ENCODE measurements around the gene TRNAU1AP. TPM values are rescaled to one million over a fixed set of nuclear protein-coding genes. Genes with fewer than 3 reads are reported as not detected.

Gene TRNAU1AP
- total and polyA plus RNA-seq, 2 of the 13 experiments (the other 11 are each of a cell fraction or from before 2014, with no cell fraction given) = 29.0 to 42.9 TPM

DNA sequence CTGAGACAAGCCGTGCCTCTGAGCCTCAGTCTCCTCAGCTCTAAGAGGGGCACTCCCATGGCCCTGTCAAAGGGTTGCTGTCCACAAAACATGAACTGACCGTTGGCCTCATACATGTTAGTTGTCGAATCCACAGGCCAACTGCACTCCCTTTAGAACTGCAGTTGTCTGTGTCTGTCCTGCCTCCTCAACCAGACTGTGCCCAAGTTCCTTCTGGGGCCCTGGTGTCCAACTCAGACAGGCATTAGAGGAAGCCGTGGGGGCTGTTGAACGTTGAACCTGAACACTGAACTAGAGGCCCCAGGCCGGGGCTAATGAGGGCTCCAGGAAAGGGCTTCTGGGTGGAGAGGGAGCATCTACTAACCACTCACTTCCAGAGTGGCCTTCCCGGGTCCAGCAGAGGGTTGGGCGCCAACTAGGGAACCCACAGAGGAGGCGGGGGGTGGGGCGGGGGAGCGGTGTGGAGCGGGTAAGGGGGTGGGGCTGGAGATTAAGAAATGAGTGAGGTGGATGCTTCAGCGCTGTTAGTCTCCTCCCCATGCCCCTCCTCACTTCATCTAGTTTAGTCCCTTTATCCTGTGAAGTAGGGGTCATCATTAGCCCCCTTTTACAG is 38.9 kb downstream of the TRNAU1AP start, which contains the start of gene RAB42 (continued):
- TF ChIP-seq, protein P1, sequence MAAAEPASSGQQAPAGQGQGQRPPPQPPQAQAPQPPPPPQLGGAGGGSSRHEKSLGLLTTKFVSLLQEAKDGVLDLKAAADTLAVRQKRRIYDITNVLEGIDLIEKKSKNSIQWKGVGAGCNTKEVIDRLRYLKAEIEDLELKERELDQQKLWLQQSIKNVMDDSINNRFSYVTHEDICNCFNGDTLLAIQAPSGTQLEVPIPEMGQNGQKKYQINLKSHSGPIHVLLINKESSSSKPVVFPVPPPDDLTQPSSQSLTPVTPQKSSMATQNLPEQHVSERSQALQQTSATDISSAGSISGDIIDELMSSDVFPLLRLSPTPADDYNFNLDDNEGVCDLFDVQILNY (CRISPR knock-in tag; conservative IDR thresholded peaks at IDR 0.05) = no peak
- TF ChIP-seq, protein P2, sequence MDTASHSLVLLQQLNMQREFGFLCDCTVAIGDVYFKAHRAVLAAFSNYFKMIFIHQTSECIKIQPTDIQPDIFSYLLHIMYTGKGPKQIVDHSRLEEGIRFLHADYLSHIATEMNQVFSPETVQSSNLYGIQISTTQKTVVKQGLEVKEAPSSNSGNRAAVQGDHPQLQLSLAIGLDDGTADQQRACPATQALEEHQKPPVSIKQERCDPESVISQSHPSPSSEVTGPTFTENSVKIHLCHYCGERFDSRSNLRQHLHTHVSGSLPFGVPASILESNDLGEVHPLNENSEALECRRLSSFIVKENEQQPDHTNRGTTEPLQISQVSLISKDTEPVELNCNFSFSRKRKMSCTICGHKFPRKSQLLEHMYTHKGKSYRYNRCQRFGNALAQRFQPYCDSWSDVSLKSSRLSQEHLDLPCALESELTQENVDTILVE (CRISPR knock-in tag; IDR thresholded peaks at IDR 0.05) = no peak
- no peak for TF ChIP-seq ZNF3 (CRISPR knock-in tag; IDR thresholded peaks at IDR 0.05)
- TF ChIP-seq, protein P3, sequence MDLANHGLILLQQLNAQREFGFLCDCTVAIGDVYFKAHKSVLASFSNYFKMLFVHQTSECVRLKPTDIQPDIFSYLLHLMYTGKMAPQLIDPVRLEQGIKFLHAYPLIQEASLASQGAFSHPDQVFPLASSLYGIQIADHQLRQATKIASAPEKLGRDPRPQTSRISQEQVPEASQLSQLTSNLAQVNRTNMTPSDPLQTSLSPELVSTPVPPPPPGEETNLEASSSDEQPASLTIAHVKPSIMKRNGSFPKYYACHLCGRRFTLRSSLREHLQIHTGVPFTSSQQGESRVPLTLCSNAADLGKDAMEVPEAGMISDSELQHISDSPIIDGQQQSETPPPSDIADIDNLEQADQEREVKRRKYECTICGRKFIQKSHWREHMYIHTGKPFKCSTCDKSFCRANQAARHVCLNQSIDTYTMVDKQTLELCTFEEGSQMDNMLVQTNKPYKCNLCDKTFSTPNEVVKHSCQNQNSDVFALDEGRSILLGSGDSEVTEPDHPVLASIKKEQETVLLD (CRISPR knock-in tag; IDR thresholded peaks at IDR 0.05; ENCODE audit: low read depth) = no peak
- TF ChIP-seq, protein P4, sequence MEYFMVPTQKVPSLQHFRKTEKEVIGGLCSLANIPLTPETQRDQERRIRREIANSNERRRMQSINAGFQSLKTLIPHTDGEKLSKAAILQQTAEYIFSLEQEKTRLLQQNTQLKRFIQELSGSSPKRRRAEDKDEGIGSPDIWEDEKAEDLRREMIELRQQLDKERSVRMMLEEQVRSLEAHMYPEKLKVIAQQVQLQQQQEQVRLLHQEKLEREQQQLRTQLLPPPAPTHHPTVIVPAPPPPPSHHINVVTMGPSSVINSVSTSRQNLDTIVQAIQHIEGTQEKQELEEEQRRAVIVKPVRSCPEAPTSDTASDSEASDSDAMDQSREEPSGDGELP (IDR thresholded peaks at IDR 0.05; ENCODE audit: borderline replicate concordance, low read depth) = no peak
- TF ChIP-seq ZFP62 (CRISPR knock-in tag; IDR thresholded peaks at IDR 0.05) = no peak
- no peak for TF ChIP-seq ASH2L (IDR thresholded peaks at IDR 0.05; ENCODE audit: insufficient read length, low read depth, low read length)
- no peak for TF ChIP-seq ZNF839 (CRISPR knock-in tag; IDR thresholded peaks at IDR 0.05; ENCODE audit: borderline replicate concordance)
- no peak for TF ChIP-seq SMARCC2 (IDR thresholded peaks at IDR 0.05)
- no peak for TF ChIP-seq CHD2 (IDR thresholded peaks at IDR 0.05; ENCODE audit: low read depth, low read length)
- TF ChIP-seq, protein P5, sequence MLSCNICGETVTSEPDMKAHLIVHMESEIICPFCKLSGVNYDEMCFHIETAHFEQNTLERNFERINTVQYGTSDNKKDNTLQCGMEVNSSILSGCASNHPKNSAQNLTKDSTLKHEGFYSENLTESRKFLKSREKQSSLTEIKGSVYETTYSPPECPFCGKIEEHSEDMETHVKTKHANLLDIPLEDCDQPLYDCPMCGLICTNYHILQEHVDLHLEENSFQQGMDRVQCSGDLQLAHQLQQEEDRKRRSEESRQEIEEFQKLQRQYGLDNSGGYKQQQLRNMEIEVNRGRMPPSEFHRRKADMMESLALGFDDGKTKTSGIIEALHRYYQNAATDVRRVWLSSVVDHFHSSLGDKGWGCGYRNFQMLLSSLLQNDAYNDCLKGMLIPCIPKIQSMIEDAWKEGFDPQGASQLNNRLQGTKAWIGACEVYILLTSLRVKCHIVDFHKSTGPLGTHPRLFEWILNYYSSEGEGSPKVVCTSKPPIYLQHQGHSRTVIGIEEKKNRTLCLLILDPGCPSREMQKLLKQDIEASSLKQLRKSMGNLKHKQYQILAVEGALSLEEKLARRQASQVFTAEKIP (CRISPR knock-in tag; IDR thresholded peaks at IDR 0.05; ENCODE audit: borderline replicate concordance) = no peak
- TF ChIP-seq NRL (CRISPR knock-in tag; IDR thresholded peaks at IDR 0.05; ENCODE audit: borderline replicate concordance) = 0 out of 2 replicates have a peak, but pooled peaks have one; percentile 51
- TF ChIP-seq, protein P6, sequence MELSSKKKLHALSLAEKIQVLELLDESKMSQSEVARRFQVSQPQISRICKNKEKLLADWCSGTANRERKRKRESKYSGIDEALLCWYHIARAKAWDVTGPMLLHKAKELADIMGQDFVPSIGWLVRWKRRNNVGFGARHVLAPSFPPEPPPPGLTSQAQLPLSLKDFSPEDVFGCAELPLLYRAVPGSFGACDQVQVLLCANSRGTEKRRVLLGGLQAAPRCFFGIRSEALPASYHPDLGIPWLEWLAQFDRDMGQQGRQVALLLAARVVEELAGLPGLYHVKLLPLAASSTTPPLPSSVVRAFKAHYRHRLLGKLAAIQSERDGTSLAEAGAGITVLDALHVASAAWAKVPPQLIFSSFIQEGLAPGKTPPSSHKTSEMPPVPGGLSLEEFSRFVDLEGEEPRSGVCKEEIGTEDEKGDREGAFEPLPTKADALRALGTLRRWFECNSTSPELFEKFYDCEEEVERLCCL (CRISPR knock-in tag; IDR thresholded peaks at IDR 0.05; ENCODE audit: borderline replicate concordance) = no peak
- TF ChIP-seq, protein P7, sequence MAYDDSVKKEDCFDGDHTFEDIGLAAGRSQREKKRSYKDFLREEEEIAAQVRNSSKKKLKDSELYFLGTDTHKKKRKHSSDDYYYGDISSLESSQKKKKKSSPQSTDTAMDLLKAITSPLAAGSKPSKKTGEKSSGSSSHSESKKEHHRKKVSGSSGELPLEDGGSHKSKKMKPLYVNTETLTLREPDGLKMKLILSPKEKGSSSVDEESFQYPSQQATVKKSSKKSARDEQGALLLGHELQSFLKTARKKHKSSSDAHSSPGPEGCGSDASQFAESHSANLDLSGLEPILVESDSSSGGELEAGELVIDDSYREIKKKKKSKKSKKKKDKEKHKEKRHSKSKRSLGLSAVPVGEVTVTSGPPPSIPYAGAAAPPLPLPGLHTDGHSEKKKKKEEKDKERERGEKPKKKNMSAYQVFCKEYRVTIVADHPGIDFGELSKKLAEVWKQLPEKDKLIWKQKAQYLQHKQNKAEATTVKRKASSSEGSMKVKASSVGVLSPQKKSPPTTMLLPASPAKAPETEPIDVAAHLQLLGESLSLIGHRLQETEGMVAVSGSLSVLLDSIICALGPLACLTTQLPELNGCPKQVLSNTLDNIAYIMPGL (CRISPR knock-in tag; IDR thresholded peaks at IDR 0.05; ENCODE audit: borderline replicate concordance in 1 of 2, low read depth in 1 of 2) = no peak
- no peak for TF ChIP-seq CREB1 (IDR thresholded peaks at IDR 0.05)
- peak; percentile 63 for TF ChIP-seq CREB1 (CRISPR knock-in tag; IDR thresholded peaks at IDR 0.05)
- no peak for TF ChIP-seq ZNF337 (CRISPR knock-in tag; IDR thresholded peaks at IDR 0.05; ENCODE audit: borderline replicate concordance, low read depth)
- TF ChIP-seq EZH2 (conservative IDR thresholded peaks at IDR 0.05; ENCODE audit: low read depth, low read length) = no peak
- no peak for TF ChIP-seq TCF12 (IDR thresholded peaks at IDR 0.05)
- no peak for TF ChIP-seq TCF12 (CRISPR knock-in tag; IDR thresholded peaks at IDR 0.05)
- TF ChIP-seq NR3C1 (CRISPR knock-in tag; IDR thresholded peaks at IDR 0.05) = no peak
